ENCODE data around the gene BCAS1.

The BCAS1 gene

DNA sequence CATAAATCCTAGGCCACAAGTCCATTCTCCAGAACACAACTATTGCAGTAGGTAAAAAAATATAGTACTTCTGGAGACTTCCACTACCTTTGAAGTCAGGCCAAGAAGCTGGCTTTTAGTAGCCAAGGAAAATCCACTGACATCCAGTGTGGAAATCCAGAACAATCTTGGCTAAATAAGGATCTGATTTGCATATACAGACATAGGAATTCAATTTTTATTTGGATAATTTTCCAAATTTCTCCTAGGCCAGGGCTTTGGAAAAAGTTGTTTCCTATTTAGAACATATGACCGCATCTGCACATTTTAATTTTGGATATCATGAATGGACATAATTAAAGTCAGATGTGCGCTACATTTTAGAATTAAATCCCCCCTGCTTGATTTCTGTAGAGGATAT, 100.2 kb downstream of the BCAS1 start:
- FAIRE-seq (no peak), DNase-seq (ENCODE audit: insufficient read length, low spot score) (no peak)

DNA sequence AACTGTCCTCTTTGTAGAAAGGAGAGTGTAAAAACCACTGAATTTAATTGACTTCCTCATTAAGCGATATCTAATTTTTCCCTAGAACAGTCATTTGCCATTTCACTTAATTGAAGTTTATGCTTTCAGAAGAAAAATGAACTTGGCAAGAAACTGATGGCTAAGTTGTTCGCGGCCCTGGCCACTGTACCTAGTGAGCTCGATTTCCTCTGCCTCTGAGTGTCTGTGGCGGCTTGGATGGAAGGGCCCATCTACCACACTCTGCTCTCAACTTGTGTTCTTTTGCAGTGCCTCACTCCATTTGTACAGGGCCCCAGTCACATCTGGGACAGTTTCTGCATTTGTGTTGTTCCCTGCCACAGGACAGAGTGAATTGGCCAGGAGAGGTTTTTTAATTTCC, 102.9 kb downstream of the BCAS1 start:
- FAIRE-seq, result no peak

DNA sequence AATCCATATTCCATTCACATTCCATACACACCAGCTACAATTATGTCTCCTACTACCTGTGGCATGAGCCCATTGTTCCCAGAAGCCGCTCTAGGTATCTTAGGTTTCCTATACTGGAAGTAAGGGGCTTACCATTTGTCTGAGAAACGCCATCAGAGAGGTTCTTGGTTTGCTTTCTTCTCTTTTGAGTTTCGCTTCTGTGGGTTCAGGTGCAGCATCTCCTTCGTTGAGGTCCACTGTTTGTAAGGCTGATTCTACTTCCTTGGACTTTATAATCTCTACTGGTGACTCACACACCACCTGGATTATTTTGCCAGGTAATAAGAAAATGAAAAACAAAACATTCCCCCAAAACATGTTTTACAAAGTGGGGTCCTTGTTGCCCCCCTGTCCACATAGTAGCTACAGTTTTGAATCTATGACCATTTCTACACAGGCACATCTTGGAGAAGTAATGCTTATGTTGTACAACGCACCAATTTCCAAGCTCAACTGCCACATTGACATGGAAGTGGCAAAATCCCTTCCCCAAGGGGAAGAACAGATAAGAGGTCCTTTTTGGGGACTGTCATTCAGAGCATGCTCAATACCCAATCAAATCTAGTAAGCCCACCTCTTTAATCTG, 103.5 kb downstream of the BCAS1 start:
- FAIRE-seq (no peak), DNase-seq (ENCODE audit: insufficient read length, low spot score) (no peak)

More for the DNA sequence above, 102.9 kb downstream of the BCAS1 start:
- no peak for DNase-seq (ENCODE audit: insufficient read length, low spot score)

DNA sequence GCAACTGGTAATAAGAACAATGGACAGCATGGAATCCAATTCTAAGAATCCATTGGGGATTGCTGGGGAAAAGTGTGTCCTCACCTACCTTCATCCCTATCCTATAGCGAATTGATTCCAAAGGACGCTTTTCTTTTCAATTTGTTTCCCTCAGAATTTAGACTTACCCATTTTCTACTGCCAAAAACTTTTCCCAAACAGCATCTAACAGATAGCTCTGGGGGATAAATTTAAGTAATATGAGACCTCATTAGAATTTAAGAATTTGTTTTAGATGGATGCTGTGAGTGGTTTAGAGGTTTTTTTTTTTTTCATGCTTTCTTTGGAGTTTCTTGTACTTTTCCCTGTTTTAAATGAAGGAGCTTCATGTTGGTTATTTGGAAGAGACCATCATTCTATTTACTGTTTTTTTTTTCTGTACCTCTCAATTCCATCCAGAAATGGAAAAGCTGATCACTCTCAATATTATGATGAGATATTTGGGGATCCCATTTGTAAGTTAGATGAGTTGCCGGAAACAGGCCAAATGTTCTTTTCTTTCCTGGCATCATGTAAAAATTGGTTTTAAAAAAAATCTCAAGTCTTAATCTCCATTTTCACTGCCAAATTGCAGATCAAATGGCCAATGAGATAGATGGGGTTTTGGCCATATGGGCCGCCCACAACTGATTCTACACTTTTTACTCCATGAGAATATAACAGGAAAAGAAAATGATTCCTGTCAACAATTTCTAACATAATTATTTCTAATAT, 105.7 kb downstream of the BCAS1 start:
- no peak for FAIRE-seq

DNA sequence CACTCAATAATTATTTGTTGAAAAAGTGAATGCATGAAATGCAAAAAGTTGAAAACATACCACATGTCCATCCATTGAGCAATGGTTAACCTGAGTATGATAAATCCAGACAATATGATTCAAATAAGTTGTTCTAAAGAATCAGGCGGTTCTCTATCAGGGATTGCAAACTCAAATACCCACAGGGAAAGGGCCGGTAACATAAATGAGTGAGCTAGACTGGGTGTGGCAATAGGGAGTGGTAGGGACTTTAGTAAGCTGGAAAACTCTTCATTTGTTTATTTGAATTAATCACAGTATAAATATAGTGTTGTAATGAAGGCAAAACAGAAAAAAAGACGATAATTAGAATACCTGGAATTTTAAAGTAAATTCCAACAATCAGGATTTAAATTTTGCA, 106.3 kb downstream of the BCAS1 start:
- no peak for FAIRE-seq

More for the DNA sequence above, 105.7 kb downstream of the BCAS1 start:
- no peak for DNase-seq (ENCODE audit: insufficient read length, low spot score)

DNA sequence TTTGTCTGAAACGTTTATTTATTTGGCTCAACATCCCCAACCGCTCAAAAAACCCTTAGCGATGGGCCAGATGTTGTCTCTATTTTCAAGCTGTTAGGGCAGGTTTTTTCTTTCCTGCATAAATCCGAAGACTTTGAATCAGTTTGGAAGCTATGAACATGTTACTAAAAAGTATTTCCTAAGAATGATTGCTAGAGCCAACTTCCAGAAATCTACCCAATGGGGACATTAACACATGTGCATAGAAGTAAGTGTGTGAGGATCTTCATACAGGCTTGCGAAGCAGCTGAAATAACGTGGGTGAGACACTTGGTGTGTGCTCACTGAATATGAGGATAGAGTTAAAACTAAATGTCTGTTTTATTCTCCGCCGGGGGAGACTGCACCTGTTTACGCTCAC, 106.8 kb downstream of the BCAS1 start:
- FAIRE-seq (no peak), DNase-seq (ENCODE audit: insufficient read length, low spot score) (no peak)

More for the DNA sequence above, 106.3 kb downstream of the BCAS1 start:
- DNase-seq (ENCODE audit: insufficient read length, low spot score), result no peak

DNA sequence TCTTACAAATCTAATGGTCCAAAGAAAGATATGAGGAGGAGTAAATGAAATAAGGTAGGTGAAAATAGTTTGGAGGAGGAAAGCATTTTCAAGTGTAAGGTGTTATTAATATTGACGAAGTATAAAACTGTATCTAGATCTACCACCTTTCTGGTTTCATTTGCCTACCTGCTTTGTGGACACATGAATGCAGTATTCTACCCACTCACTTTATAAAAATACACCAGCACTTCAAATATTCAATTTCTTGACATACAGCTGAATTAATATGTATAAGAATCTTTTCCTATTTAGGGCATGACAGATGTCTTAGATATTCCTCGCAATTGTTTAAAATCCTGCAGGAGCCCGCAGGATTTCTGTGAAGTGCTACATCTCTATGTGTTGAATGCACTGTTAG, 108.0 kb downstream of the BCAS1 start:
- FAIRE-seq (no peak), DNase-seq (ENCODE audit: insufficient read length, low spot score) (no peak)

DNA sequence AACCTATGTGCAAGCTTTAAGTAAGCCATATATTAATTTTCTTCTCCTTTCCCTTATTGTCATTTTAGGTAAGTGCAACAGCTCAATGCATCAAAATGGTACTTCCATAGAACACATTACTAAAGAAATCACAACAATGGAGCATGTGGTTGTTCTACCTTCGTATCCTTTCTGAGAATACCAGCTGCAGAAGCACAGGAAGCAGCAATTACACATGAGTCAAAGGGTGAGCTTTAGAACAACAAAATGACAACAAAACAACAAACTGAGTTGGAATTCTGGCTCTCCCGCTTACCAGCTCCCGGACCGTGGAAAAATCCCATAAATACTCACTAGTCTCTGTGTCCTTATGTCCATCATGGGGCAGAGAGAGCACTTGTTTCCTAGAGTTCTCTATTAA, 108.9 kb downstream of the BCAS1 start:
- FAIRE-seq (no peak), DNase-seq (ENCODE audit: insufficient read length, low spot score) (no peak)

DNA sequence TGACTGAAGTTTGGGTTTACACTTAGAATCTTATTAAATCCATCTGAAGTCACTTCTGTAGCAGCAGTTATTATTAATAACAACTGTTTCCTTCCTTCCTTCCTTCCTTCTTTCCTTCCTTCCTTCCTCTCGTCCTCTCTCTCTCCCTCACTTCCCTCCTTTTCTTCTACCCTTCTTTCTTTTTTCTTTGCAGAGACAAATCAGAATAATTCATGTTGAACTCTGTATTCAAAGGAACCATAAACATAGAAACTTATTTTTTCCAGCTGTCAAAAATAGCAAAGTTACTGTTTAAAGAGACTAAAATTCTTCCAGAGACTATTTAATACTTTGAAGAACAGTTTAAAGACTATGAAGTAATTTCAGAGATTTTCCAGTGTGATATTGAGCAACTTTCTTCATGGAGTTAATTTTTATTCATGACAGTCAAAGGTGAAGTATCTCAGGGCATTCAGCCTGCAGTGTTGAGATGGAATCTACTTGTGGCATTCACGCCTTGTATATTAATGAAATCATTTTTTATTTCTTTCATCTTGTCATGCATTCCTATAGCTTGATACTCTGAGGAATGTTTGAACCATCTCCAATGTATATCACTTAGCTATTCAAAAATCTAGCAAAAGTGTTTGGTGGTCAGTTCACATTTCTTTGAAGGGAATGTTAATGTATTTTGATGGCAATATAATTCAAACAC, 109.7 kb downstream of the BCAS1 start:
- no peak for FAIRE-seq

DNA sequence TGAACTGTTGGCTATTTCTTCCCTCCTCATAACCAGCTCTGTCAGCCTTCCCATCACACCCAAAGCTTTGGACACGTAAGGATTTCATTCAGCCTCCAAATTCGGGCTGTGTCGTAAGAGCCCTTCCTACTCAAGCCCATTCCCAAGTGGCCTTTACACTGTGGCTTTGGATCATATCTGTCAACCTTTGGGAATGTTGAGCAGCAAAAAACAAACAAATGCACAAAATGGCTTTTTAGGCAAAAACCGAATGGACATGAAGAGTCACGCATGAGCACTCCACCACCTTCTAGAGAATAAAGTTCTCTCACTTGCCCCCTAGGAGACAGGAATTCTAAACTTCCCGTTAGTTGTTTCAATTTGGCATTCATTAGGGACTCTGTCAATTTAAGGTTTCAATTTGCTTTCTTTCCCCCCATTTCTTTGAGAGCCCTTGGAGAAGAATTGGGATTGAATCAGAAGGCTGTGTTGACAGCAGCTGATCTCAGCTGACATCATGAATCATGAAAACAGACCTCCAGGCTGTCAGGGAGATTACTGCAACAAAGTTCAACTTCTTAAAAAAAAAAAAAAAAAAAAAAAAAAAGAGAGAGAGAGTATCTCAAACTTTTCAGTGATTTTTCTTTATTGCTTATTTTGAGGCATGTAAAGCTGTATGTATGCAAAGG, 110.3 kb downstream of the BCAS1 start:
- no peak for FAIRE-seq
- DNase-seq (ENCODE audit: insufficient read length, low spot score), result no peak

More for the DNA sequence above, 109.7 kb downstream of the BCAS1 start:
- no peak for DNase-seq (ENCODE audit: insufficient read length, low spot score)

DNA sequence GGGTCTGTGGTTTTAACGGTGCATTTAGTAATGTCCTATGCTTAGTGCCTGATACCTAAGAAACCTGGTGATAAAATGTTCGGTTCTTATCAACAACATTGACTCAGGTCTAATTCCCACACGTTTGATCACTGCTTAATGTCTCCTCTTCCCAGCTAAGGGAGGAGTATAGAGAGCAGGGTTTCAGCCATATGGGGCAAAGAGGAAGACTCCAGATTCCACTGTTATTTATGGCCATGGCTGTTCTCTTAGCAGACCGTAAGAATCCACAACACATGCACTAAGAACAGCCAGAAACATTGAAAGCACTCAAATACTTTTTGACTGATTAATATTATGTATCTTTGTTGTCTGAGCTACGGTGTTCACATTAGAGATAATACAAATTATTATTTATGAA, 112.1 kb downstream of the BCAS1 start:
- DNase-seq (ENCODE audit: insufficient read length, low spot score), result no peak
- FAIRE-seq, result no peak

DNA sequence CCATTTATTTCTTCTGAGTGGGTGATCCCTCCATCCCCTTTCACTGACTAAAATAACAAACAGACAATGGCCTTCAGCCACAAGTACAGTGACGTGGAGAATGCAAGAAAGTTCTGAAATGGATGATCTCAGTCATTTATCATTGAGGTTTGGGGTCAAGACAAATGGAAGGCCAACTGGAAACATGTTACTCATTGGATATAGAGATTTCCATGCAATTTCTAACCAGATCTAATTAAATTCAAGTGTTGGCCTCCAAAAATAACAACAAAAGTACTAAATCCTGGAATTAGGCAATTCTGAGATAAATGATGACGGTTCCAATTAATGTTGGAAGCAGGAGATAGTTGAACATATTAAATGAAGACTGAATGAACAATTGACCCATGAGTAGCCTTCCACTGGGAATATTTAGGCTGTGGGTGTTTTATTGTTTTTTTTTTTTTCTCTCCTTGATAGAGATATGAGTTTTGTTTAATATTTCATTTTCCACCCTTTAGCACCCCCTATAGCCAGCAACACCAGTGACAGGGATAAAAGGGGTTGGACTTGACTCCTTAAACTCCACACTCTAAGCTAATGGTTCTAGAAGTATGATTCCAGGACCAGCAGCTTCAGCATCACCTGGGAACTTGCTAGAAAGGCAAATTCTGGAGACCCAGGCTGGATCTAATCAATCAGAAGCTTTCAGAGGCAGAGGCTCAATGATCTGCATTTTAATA, 112.8 kb downstream of the BCAS1 start:
- no peak for FAIRE-seq
- no peak for DNase-seq (ENCODE audit: insufficient read length, low spot score)

DNA sequence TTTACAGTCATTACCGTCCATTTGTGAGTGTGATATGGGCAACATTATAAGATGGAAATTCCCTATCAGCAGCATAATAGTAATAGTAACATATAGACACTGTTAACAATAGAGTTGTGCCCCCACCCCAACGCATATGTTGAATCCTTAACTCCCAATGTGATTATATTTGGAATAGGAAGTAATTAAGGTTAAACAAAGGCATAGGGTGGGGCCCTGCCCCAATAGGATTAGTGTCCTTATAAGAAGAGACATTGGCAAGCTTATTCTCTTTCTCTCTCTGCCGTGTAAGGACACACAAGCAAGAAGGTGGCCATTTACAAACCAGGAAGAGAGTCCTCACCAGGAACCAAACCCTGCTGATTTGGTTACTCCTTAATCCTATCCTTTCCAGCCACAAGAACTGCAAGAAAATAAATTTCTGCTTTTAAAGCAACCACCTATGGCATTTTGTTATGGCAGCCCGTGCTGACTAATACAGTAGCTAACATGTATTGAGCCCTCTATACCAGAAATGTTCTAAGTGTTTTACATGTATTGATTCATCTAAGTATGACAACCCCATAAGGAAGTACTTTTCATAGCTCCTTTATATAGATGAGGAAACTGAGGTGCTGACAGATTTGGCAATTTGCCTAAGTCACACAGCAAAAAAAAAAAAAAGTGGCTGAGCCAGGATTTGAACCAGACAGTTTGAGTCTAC, 114.2 kb downstream of the BCAS1 start:
- no peak for FAIRE-seq
- no peak for DNase-seq (ENCODE audit: insufficient read length, low spot score)

DNA sequence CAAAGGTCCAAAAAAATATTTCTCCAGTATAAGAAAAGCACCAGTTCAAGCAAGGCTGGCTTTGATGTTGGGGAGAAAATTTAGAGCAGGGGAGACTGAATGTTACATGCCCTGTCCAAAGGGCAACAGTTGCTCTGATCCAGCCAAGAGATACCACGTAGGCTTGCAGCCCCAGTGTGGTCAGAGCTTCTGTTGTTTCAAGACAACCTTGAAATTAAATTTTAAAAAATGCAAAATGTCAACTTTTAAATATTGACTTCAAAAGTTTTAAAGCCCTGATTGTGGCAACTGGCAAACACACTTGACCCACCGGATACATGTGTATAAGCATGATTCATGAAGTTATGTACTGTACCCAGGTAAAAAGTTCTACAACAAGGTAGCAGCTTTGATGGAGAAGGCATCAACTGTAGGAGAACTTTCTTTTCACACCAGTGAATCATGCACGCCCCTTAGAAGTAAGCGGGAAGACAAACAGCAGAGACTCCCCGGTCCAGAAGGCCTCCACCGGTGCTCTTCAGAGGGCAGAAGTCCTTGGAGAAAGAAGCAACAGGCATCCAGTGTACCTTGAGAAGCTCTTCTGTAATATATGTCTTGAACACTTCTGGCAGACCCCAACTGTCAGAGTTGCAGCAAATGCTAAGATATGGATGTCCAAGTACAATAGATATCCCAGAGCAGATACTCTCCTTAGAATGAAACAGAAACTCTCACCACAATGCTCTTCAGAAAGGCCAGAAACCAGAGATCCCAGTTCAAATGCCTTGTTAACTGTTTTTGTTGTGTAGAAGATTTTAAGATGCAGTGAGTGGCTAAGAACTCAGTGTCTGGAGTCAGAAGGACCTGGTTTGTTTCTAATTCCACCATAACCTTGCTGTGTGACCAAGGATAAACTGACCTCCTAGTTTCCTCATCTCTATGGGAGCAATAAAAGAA, 115.4 kb downstream of the BCAS1 start:
- no peak for FAIRE-seq
- DNase-seq (ENCODE audit: insufficient read length, low spot score), result no peak

DNA sequence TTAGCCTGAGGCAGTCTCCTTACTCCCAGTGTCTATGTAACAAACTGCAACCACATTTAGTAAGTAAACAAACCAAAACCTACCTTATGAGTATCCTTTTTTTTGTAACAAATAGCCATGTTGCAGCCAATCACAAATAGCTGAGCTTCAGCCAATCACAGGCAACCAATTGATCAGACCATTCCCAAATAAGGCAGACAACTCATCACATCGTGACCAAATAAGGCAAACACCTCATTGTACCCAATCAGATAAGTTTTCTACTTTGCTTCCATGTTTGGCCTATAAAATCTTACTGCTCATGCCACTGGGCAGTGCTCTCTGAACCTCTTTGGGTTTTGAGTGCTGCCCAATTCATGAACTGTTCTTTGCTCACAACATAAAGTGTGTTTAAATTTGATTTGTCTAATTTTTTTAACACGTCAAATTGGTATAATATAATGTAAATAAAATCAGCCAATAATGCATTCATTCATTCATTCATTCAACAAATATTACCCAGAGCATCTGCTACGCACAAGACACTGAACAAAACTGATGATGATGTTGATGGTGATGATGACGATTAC, 117.8 kb downstream of the BCAS1 start:
- DNase-seq (ENCODE audit: insufficient read length, low spot score) (no peak), FAIRE-seq (no peak)

DNA sequence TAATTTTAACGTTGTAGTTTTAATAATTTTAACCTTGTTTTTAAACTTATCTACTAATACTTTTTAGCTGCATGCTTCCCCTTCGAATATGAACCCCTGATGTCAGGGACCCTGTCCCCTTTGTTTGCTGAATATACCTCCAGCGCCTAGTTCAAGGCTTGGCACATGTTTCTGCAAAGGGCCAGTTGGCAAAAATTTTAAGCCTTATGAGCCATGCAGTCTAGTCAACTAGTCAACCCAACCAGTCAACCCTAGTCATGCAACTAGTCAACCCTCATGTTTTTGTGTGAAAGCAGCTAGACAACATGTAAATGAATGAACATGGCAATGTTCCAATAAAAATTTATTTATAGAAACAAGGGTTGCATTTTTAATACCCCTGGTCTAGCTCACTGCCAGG, 119.8 kb downstream of the BCAS1 start:
- FAIRE-seq (no peak), DNase-seq (ENCODE audit: insufficient read length, low spot score) (no peak)

DNA sequence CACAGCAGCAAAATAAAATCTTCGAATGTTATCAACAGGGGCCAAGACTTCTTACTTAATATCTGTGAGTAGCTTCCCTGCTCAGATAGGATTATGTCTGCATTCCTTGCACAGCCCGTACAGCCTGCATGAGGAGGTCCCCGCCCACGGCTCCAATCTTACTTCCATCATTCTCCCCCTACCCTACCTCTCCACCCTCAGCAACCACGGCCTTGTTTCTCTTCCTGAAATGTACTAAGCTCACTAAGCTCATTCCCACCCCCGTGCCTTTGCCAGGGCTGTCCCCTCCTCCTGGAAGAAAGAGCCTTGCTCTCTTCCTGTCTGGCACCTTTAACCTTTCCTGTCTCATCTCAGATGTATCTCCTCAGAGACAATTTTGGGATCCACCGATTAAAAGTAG, 120.4 kb downstream of the BCAS1 start:
- DNase-seq (ENCODE audit: insufficient read length, low spot score) (no peak), FAIRE-seq (no peak)

DNA sequence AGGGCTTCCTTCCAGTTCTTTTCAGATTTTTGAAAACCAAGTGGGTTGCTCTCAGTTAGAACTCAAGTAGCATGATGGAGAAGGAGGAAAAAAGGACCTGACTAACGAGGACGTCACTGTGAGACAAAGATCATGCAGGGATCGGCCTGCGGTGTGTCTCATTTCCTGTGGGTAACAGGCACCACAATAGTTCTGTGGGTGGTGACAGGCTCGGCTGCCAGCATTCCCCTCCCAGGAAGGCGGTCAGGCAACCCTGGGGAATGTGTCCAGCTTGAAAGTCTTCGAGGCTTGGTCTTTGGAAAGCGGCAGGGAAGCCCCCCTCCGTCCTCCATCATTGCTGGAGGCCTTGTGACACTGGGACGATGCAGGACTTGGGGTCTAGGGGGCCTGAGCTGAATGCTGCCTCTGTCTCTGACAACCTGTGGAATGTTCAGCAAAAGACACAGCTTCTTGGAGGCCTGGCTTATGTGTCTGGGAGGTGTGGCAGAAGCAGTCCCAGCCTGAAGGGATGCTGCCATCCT, 121.0 kb downstream of the BCAS1 start:
- FAIRE-seq (peak; percentile 93), DNase-seq (ENCODE audit: insufficient read length, low spot score) (no peak)

All from GM19239 (cell line).